DOHH2 (cell line): ENCODE measurements around the gene GABRG3.

Source experiments
- H3F3A ChIP-seq: fragments of 200-600 bp; sonication (generic), shearing (Covaris generic); 2 replicates; pipeline ENCODE4 v1.6.0; 2016; ENCODE audit warnings: antibody characterized with exemption, mild to moderate bottlenecking; ENCODE audit not compliant: control insufficient read depth, insufficient read depth
- H3K27ac ChIP-seq: fragments of 200-600 bp; sonication (generic); 2 replicates; pipeline ENCODE4 v1.5.1; 2014; ENCODE audit warnings: low read depth, mild to moderate bottlenecking, low read length, moderate library complexity
- H3K27me3 ChIP-seq: fragments of 200-600 bp; sonication (generic); 2 replicates; pipeline ENCODE4 v1.6.1; 2014; ENCODE audit warnings: mild to moderate bottlenecking, low read length, mixed read lengths; ENCODE audit not compliant: control insufficient read depth
- H3K36me3 ChIP-seq: fragments of 200-600 bp; sonication (generic); 2 replicates; pipeline ENCODE4 v1.6.1; 2014; ENCODE audit warnings: mild to moderate bottlenecking, low read length, moderate library complexity, mixed read lengths; ENCODE audit not compliant: control insufficient read depth
- H3K4me1 ChIP-seq: fragments of 200-600 bp; sonication (generic); 2 replicates; pipeline ENCODE4 v1.6.1; 2014; ENCODE audit warnings: mild to moderate bottlenecking, low read length, mixed read lengths; ENCODE audit not compliant: control insufficient read depth
- H3K4me2 ChIP-seq: fragments of 200-600 bp; sonication (generic); 2 replicates; pipeline ENCODE4 v1.6.0; 2014; ENCODE audit warnings: mild to moderate bottlenecking, low read length, moderate library complexity
- H3K4me3 ChIP-seq: fragments of 200-600 bp; sonication (generic); 2 replicates; pipeline ENCODE4 v1.5.1; 2014; ENCODE audit warnings: mild to moderate bottlenecking, low read length, mixed read lengths
- H3K79me2 ChIP-seq: fragments of 200-600 bp; sonication (generic); 2 replicates; pipeline ENCODE4 v1.6.1; 2014; ENCODE audit warnings: mild to moderate bottlenecking, low read length, mixed read lengths; ENCODE audit not compliant: control insufficient read depth
- H3K9me2 ChIP-seq: fragments of 200-600 bp; sonication (generic); replicated peaks from 2 replicates; pipeline ENCODE4 v1.6.1; 2014; ENCODE audit warnings: mild to moderate bottlenecking, low read length, mixed read lengths; ENCODE audit not compliant: control insufficient read depth
- H3K9me3 ChIP-seq: fragments of 200-600 bp; sonication (generic); 2 replicates; pipeline ENCODE4 v1.6.1; 2014; ENCODE audit warnings: antibody characterized with exemption, low read length, mixed read lengths; ENCODE audit not compliant: control insufficient read depth, insufficient read depth
- H4K20me1 ChIP-seq: fragments of 200-600 bp; sonication (generic); 2 replicates; pipeline ENCODE4 v1.6.0; 2014; ENCODE audit warnings: low read depth, mild to moderate bottlenecking, antibody characterized with exemption, low read length, moderate library complexity; ENCODE audit not compliant: control insufficient read depth, insufficient read depth
- EZH2phosphoT487 ChIP-seq: fragments of 200-600 bp; sonication (generic); IDR thresholded peaks from 2 replicates; pipeline ENCODE4 v1.6.1; 2017; ENCODE audit warnings: borderline replicate concordance, mild to moderate bottlenecking, antibody characterized with exemption, low read length, moderate library complexity, mixed read lengths
- TF ChIP-seq, protein P1 (sequence below): fragments of 200-600 bp; sonication (generic); IDR thresholded peaks from one replicate; pipeline ENCODE4 v1.5.1; 2014; ENCODE audit warnings: antibody characterized with exemption, mild to moderate bottlenecking, low read depth, low read length; ENCODE audit not compliant: poor library complexity, severe bottlenecking

GABRG3 gene

GRCh38 chr15:27135151-27135550 is 164.2 kb downstream of the GABRG3 start:
- H3K4me1 ChIP-seq: no peaks in the 10 kb centered on the region
- TF ChIP-seq EZH2phosphoT487: no peak
- TF ChIP-seq, protein P1, sequence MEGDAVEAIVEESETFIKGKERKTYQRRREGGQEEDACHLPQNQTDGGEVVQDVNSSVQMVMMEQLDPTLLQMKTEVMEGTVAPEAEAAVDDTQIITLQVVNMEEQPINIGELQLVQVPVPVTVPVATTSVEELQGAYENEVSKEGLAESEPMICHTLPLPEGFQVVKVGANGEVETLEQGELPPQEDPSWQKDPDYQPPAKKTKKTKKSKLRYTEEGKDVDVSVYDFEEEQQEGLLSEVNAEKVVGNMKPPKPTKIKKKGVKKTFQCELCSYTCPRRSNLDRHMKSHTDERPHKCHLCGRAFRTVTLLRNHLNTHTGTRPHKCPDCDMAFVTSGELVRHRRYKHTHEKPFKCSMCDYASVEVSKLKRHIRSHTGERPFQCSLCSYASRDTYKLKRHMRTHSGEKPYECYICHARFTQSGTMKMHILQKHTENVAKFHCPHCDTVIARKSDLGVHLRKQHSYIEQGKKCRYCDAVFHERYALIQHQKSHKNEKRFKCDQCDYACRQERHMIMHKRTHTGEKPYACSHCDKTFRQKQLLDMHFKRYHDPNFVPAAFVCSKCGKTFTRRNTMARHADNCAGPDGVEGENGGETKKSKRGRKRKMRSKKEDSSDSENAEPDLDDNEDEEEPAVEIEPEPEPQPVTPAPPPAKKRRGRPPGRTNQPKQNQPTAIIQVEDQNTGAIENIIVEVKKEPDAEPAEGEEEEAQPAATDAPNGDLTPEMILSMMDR: no peak
- H3K9me3 ChIP-seq: peaks cover 11% of the 10 kb centered on the region; the same call in 1 of the 2 replicates

DNA sequence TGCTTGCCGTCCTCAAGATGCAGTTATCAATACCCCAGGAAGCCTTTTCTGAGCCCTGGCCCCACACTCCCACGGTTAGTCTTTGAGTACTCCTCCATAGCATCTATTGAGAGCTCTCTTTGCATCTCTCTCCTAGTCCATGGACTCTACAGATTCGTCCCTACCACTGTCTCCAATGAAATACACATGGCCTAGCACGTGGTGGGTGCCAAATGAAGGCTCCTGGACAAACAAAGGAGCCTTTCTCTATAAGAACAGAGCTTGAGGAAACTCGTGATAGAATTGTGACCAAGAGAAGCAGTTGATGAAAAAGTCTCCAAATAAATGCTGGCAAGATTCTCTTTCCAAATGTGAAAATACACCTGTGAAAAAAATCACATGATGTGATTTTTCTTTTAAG is 166.1 kb downstream of the GABRG3 start:
- TF ChIP-seq, protein P1: no peak
- TF ChIP-seq EZH2phosphoT487: no peak

More at GRCh38 chr15:27135151-27135550, 164.2 kb downstream of the GABRG3 start:
- H3K27me3 ChIP-seq: no peaks in the 10 kb centered on the region
- no peaks in the 10 kb centered on the region for H3K36me3 ChIP-seq
- H3F3A ChIP-seq: no peaks in the 10 kb centered on the region
- no peaks in the 10 kb centered on the region for H4K20me1 ChIP-seq
- H3K79me2 ChIP-seq: no peaks in the 10 kb centered on the region
- no peak overlapping the region for H3K27ac ChIP-seq
- H3K9me2 ChIP-seq: no peaks in the 10 kb centered on the region
- H3K4me2 ChIP-seq: no peak overlapping the region
- no peak overlapping the region for H3K4me3 ChIP-seq

DNA sequence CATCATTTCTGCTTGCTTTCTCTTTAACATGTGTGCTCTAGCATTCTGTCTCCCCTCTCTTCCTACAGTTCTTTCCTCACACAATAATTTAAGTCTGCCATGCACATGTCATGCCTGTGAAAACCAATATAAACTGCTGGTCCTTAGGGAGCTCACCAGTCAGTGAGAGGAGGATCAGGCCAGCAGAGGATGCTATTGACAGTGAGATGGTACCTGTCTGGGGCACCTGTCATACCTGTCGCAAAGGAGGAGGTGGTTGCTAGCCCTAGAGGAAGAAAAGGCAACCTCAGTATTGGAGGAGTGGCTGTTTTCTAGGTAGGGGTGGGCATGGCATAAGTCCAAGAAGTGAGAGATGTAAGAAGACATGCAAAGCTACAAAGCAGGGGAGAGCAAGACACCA is 194.6 kb downstream of the GABRG3 start:
- H3K4me1 ChIP-seq: no peaks in the 10 kb centered on the region
- no peak overlapping the region for H3K27ac ChIP-seq
- TF ChIP-seq EZH2phosphoT487: no peak
- TF ChIP-seq, protein P1: no peak
- no peaks in the 10 kb centered on the region for H4K20me1 ChIP-seq
- H3K27me3 ChIP-seq: no peaks in the 10 kb centered on the region
- no peak overlapping the region for H3K4me3 ChIP-seq
- no peaks in the 10 kb centered on the region for H3K9me2 ChIP-seq
- H3K79me2 ChIP-seq: no peaks in the 10 kb centered on the region
- H3K4me2 ChIP-seq: no peak overlapping the region
- H3F3A ChIP-seq: no peaks in the 10 kb centered on the region
- no peaks in the 10 kb centered on the region for H3K36me3 ChIP-seq
- peaks cover 25% of the 10 kb centered on the region; the same call in 1 of the 2 replicates for H3K9me3 ChIP-seq

More for the DNA sequence above, 166.1 kb downstream of the GABRG3 start:
- H3K9me2 ChIP-seq: no peaks in the 10 kb centered on the region
- H3K4me3 ChIP-seq: no peak overlapping the region
- no peaks in the 10 kb centered on the region for H3K4me1 ChIP-seq
- no peaks in the 10 kb centered on the region for H3K27me3 ChIP-seq
- no peaks in the 10 kb centered on the region for H4K20me1 ChIP-seq
- no peaks in the 10 kb centered on the region for H3K79me2 ChIP-seq
- H3K36me3 ChIP-seq: no peaks in the 10 kb centered on the region
- no peak overlapping the region for H3K27ac ChIP-seq
- H3F3A ChIP-seq: no peaks in the 10 kb centered on the region
- no peak overlapping the region for H3K4me2 ChIP-seq
- peaks cover 11% of the 10 kb centered on the region; the same call in 1 of the 2 replicates for H3K9me3 ChIP-seq

DNA sequence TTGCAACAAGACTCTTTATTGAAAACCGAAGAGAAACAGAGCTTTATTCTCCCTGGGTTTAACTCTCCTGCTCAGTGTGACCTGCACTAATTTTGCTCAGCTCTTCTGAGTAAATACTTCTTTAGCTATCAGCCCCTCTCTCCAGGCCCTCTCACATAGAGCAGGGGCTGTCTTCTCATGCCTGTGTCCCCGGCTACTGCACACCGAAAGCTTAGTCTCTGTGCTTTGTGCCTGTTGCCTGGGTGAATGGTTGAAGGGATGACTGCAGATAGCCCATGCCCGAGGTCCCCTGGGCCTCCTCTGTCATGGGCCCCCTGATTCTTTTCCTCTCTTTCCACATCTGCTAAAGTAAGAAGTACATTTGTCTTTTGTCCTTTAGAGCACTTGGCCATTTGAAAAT is 195.9 kb downstream of the GABRG3 start:
- TF ChIP-seq, protein P1: no peak
- Histone ChIP-seq H3K4me1 (no peaks in the 10 kb centered on the region), H4K20me1 (no peaks in the 10 kb centered on the region)

More for the DNA sequence above, 195.9 kb downstream of the GABRG3 start:
- Histone ChIP-seq H3F3A (no peaks in the 10 kb centered on the region), H3K79me2 (no peaks in the 10 kb centered on the region), H3K4me2 (no peak overlapping the region), H3K9me2 (no peaks in the 10 kb centered on the region), H3K36me3 (no peaks in the 10 kb centered on the region), H3K27me3 (no peaks in the 10 kb centered on the region), H3K9me3 (peaks cover 26% of the 10 kb centered on the region; the same call in 1 of the 2 replicates), H3K27ac (no peak overlapping the region), H3K4me3 (no peak overlapping the region)
